NCI-H446 (cell line): Measurements from ENCODE around the gene RAB6B.

Source experiments
- DNase-seq, 2 experiments: peaks; one replicate each; lab custom pipeline; 2025; lab: John Stamatoyannopoulos, UW

RAB6B gene

GRCh38 chr3:133894353-133895207 lies 1.1 kb downstream of the RAB6B start:
- no peak for DNase-seq

- DNase-seq: no peak
Observed at GRCh38 chr3:133893683-133894352, 1.9 kb downstream of the RAB6B start.

GRCh38 chr3:133892541-133893231 lies 3.0 kb downstream of the RAB6B start:
- no peak for DNase-seq

- no peak for DNase-seq
Observed at GRCh38 chr3:133891662-133892378, 3.9 kb downstream of the RAB6B start.

GRCh38 chr3:133890972-133891644 lies 4.6 kb downstream of the RAB6B start:
- no peak for DNase-seq

- DNase-seq: no peak
Observed at GRCh38 chr3:133890037-133890436, 5.6 kb downstream of the RAB6B start.

- DNase-seq: no peak
Observed at GRCh38 chr3:133888726-133889340, 6.8 kb downstream of the RAB6B start.

GRCh38 chr3:133887803-133888703 lies 7.6 kb downstream of the RAB6B start:
- DNase-seq: no peak

- DNase-seq: no peak
Observed at GRCh38 chr3:133887074-133887802, 8.4 kb downstream of the RAB6B start.

GRCh38 chr3:133886031-133886722 lies 9.5 kb downstream of the RAB6B start:
- DNase-seq: no peak

GRCh38 chr3:133884887-133885711 lies 10.6 kb downstream of the RAB6B start:
- DNase-seq: no peak

GRCh38 chr3:133884054-133884886 lies 11.4 kb downstream of the RAB6B start:
- DNase-seq: no peak

- DNase-seq: no peak
Observed at GRCh38 chr3:133883641-133884040, 12.0 kb downstream of the RAB6B start.

GRCh38 chr3:133882986-133883586 lies 12.6 kb downstream of the RAB6B start:
- no peak for DNase-seq

- DNase-seq: no peak
Observed at GRCh38 chr3:133881939-133882825, 13.5 kb downstream of the RAB6B start.
